ENCODE results near the gene SHH. TPM values are rescaled to one million over a fixed set of nuclear protein-coding genes. Genes with fewer than 3 reads are reported as not detected.

SHH gene
- total and polyA plus RNA-seq, 9 donors: 0.33 to 0.48 TPM; not detected in 7

- intact Hi-C loops (cut with DNase I): no loop called here
- DNase-seq: no peak
- WGBS, 3 donors: 10 to 19% (median 17%) methylated on average over 37 to 47 of the region's 47 CpGs
- Histone ChIP-seq H3K4me1 (ENCODE audit: insufficient read depth) (peaks cover 5% of the 10 kb centered on the region), H3K9me3 (no peaks in the 10 kb centered on the region), H3K27me3 (peaks cover 5% of the 10 kb centered on the region), H3K4me3 (no peak overlapping the region), H3K36me3 (no peaks in the 10 kb centered on the region), H3K27ac (no peak overlapping the region)
- TF ChIP-seq POLR2A (IDR thresholded peaks at IDR 0.05) (no peak), EP300 (IDR thresholded peaks at IDR 0.05) (no peak), CTCF (IDR thresholded peaks at IDR 0.05) (no peak)
These were observed 6.0 kb downstream of the SHH start for GRCh38 chr7:155806096-155806871.

- Histone ChIP-seq H3K27ac (no peak overlapping the region), H3K4me1 (ENCODE audit: insufficient read depth) (peaks cover 5% of the 10 kb centered on the region), H3K9me3 (no peaks in the 10 kb centered on the region), H3K36me3 (no peaks in the 10 kb centered on the region), H3K27me3 (peaks cover 5% of the 10 kb centered on the region), H3K4me3 (no peak overlapping the region)
- intact Hi-C loops (cut with DNase I): no loop called here
- no peak for DNase-seq
- no peak for TF ChIP-seq POLR2A (IDR thresholded peaks at IDR 0.05)
- TF ChIP-seq EP300 (IDR thresholded peaks at IDR 0.05): no peak
- TF ChIP-seq CTCF (IDR thresholded peaks at IDR 0.05): no peak
- WGBS, 3 donors: 1 to 3% (median 1%) methylated on average over 14 to 18 of the region's 18 CpGs
These were observed 6.5 kb downstream of the SHH start for GRCh38 chr7:155805826-155806095.

GRCh38 chr7:155804897-155805825, 7.1 kb downstream of the SHH start:
- no peaks in the 10 kb centered on the region for H3K9me3 ChIP-seq
- WGBS, 3 donors: 1% methylated on average over 84 to 91 of the region's 91 CpGs
- TF ChIP-seq CTCF (IDR thresholded peaks at IDR 0.05): no peak
- no peak for TF ChIP-seq POLR2A (IDR thresholded peaks at IDR 0.05)
- TF ChIP-seq EP300 (IDR thresholded peaks at IDR 0.05): no peak
- DNase-seq: peak in 2 of 5 donors; percentile 51 to 65
- H3K4me3 ChIP-seq: no peak overlapping the region
- peaks cover 3% of the 10 kb centered on the region for H3K4me1 ChIP-seq (ENCODE audit: insufficient read depth)
- no peaks in the 10 kb centered on the region for H3K36me3 ChIP-seq
- intact Hi-C loops (cut with DNase I): no loop called here
- H3K27me3 ChIP-seq: peaks cover 5% of the 10 kb centered on the region
- H3K27ac ChIP-seq: no peak overlapping the region

GRCh38 chr7:155804431-155804831, 7.8 kb downstream of the SHH start:
- 2 to 3% (median 3%) methylated on average over 17 of the region's 17 CpGs for WGBS, 3 donors
- no peaks in the 10 kb centered on the region for H3K9me3 ChIP-seq
- no peak overlapping the region for H3K27ac ChIP-seq
- H3K4me3 ChIP-seq: no peak overlapping the region
- intact Hi-C loops (cut with DNase I): no loop called here
- H3K36me3 ChIP-seq: no peaks in the 10 kb centered on the region
- H3K4me1 ChIP-seq (ENCODE audit: insufficient read depth): peaks cover 2% of the 10 kb centered on the region
- TF ChIP-seq POLR2A (IDR thresholded peaks at IDR 0.05) (no peak), CTCF (IDR thresholded peaks at IDR 0.05) (no peak), EP300 (IDR thresholded peaks at IDR 0.05) (no peak)
- DNase-seq: no peak
- H3K27me3 ChIP-seq: peaks cover 5% of the 10 kb centered on the region
